ENCODE measurements around the gene EHD3. TPM values are rescaled to one million over a fixed set of nuclear protein-coding genes. Genes with fewer than 3 reads are reported as not detected.
A peak's percentile ranks its signal among the peaks of the same experiment; 100 is the strongest.

The EHD3 gene
- total and polyA plus RNA-seq, 10 of the 15 experiments (the other 5 are each of a cell fraction or from before 2014, with no cell fraction given): 1.1 to 10.9 (median 8.2) TPM

DNA sequence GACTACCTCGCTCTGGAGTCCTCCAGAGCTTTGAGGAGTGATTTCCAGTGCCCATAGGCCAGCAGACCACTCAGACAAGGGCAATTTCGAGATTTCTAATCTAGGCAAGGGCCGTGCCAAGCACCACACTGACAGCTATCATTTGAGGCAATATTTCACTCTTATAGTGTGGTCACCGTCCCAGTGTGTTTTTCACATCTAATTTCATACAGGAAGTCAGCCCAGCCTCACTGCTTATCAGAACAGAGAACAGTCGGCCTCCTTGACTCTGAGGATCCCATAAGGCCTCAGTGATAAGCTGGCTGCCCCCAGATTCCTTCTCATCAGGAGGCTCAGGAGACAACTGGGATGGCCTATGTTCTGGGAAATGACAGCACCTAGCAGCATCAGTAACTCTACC is 17.2 kb upstream of the EHD3 start (continued):
- TF ChIP-seq SIX5 (IDR thresholded peaks at IDR 0.05; ENCODE audit: low read depth, low read length, severe bottlenecking): no peak
- TF ChIP-seq ESRRA (IDR thresholded peaks at IDR 0.05; ENCODE audit: low read length): no peak
- TF ChIP-seq, protein P1, sequence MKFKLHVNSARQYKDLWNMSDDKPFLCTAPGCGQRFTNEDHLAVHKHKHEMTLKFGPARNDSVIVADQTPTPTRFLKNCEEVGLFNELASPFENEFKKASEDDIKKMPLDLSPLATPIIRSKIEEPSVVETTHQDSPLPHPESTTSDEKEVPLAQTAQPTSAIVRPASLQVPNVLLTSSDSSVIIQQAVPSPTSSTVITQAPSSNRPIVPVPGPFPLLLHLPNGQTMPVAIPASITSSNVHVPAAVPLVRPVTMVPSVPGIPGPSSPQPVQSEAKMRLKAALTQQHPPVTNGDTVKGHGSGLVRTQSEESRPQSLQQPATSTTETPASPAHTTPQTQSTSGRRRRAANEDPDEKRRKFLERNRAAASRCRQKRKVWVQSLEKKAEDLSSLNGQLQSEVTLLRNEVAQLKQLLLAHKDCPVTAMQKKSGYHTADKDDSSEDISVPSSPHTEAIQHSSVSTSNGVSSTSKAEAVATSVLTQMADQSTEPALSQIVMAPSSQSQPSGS (IDR thresholded peaks at IDR 0.05; ENCODE audit: low read length): no peak
- no peak for TF ChIP-seq FOXM1 (IDR thresholded peaks at IDR 0.05; ENCODE audit: low read depth, low read length)
- no peak for TF ChIP-seq NRF1 (conservative IDR thresholded peaks at IDR 0.05; ENCODE audit: low read depth, low read length)
- TF ChIP-seq TCF12 (IDR thresholded peaks at IDR 0.05; ENCODE audit: low read depth, low read length): no peak
- no peak for TF ChIP-seq KAT2A (conservative IDR thresholded peaks at IDR 0.05; ENCODE audit: control insufficient read depth, low read depth, low read length)
- TF ChIP-seq, protein P2, sequence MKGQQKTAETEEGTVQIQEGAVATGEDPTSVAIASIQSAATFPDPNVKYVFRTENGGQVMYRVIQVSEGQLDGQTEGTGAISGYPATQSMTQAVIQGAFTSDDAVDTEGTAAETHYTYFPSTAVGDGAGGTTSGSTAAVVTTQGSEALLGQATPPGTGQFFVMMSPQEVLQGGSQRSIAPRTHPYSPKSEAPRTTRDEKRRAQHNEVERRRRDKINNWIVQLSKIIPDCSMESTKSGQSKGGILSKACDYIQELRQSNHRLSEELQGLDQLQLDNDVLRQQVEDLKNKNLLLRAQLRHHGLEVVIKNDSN (IDR thresholded peaks at IDR 0.05; ENCODE audit: borderline replicate concordance, extremely low read length, insufficient read depth, low read depth, low read length): no peak
- TF ChIP-seq RCOR1 (conservative IDR thresholded peaks at IDR 0.05; ENCODE audit: low read depth, low read length): no peak
- no peak for TF ChIP-seq EP300 (IDR thresholded peaks at IDR 0.05; ENCODE audit: borderline replicate concordance in 1 of 2, control insufficient read depth in 1 of 2, low read depth in 2 of 2, low read length in 2 of 2)
- TF ChIP-seq RAD51 (IDR thresholded peaks at IDR 0.05): no peak
- TF ChIP-seq ATF7 (IDR thresholded peaks at IDR 0.05; ENCODE audit: low read depth): no peak
- TF ChIP-seq, protein P3, sequence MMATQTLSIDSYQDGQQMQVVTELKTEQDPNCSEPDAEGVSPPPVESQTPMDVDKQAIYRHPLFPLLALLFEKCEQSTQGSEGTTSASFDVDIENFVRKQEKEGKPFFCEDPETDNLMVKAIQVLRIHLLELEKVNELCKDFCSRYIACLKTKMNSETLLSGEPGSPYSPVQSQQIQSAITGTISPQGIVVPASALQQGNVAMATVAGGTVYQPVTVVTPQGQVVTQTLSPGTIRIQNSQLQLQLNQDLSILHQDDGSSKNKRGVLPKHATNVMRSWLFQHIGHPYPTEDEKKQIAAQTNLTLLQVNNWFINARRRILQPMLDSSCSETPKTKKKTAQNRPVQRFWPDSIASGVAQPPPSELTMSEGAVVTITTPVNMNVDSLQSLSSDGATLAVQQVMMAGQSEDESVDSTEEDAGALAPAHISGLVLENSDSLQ (IDR thresholded peaks at IDR 0.05): peak; percentile 61; the same call in 1 of the 2 replicates
- TF ChIP-seq, protein P4, sequence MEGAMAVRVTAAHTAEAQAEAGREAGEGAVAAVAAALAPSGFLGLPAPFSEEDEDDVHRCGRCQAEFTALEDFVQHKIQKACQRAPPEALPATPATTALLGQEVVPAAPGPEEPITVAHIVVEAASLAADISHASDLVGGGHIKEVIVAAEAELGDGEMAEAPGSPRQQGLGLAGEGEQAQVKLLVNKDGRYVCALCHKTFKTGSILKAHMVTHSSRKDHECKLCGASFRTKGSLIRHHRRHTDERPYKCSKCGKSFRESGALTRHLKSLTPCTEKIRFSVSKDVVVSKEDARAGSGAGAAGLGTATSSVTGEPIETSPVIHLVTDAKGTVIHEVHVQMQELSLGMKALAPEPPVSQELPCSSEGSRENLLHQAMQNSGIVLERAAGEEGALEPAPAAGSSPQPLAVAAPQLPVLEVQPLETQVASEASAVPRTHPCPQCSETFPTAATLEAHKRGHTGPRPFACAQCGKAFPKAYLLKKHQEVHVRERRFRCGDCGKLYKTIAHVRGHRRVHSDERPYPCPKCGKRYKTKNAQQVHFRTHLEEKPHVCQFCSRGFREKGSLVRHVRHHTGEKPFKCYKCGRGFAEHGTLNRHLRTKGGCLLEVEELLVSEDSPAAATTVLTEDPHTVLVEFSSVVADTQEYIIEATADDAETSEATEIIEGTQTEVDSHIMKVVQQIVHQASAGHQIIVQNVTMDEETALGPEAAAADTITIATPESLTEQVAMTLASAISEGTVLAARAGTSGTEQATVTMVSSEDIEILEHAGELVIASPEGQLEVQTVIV (IDR thresholded peaks at IDR 0.05; ENCODE audit: borderline replicate concordance, partially characterized antibody): no peak
- no peak for TF ChIP-seq SRF (IDR thresholded peaks at IDR 0.05; ENCODE audit: low read depth in 2 of 2, low read length in 2 of 2)
- peak; percentile 31; the same call in 1 of the 2 replicates for TF ChIP-seq EED (IDR thresholded peaks at IDR 0.05; ENCODE audit: low read depth)
- TF ChIP-seq EZH2 (IDR thresholded peaks at IDR 0.05; ENCODE audit: borderline replicate concordance, control insufficient read depth, low read depth, low read length): no peak
- TF ChIP-seq GABPA (IDR thresholded peaks at IDR 0.05; ENCODE audit: low read depth): no peak
- peak in 1 of 2 experiments; percentile 19; a peak in 1 of 4 replicates for TF ChIP-seq IKZF2 (IDR thresholded peaks at IDR 0.05)
- TF ChIP-seq MXI1 (IDR thresholded peaks at IDR 0.05; ENCODE audit: low read depth, low read length): no peak
- TF ChIP-seq ETV6 (conservative IDR thresholded peaks at IDR 0.05 in 1 of 2, IDR thresholded peaks at IDR 0.05 in 1 of 2; ENCODE audit: borderline replicate concordance in 1 of 2, low read depth in 1 of 2): peak in 1 of 2 experiments; percentile 20; a peak in 1 of 4 replicates
- no peak for TF ChIP-seq ASH2L (IDR thresholded peaks at IDR 0.05; ENCODE audit: borderline replicate concordance, low read depth)
- no peak for TF ChIP-seq MYC (IDR thresholded peaks at IDR 0.05; ENCODE audit: insufficient read depth, insufficient read length, insufficient replicate concordance, low read length, severe bottlenecking)
- no peak for TF ChIP-seq CEBPB (IDR thresholded peaks at IDR 0.05; ENCODE audit: borderline replicate concordance in 1 of 2, low read depth in 2 of 2, low read length in 2 of 2)
- TF ChIP-seq ZZZ3 (IDR thresholded peaks at IDR 0.05; ENCODE audit: control insufficient read depth, insufficient read length, low read depth): no peak
